HG02938 (cell line): ENCODE data around the gene NACAD.

ENCODE experiments used
- ATAC-seq: cut with Tn5 transposase; IDR thresholded peaks from one replicate; pipeline ENCODE4 v1.9.1; 2021; ENCODE audit warnings: mild to moderate bottlenecking, moderate library complexity; ENCODE audit not compliant: unreplicated experiment

The NACAD gene

GRCh38 chr7:45098983-45099839, 10.4 kb upstream of the NACAD start:
- ATAC-seq = no peak

GRCh38 chr7:45092931-45093235, 4.1 kb upstream of the NACAD start:
- no peak for ATAC-seq

GRCh38 chr7:45092100-45092930, 3.5 kb upstream of the NACAD start:
- ATAC-seq = no peak

- no peak for ATAC-seq
Measured at GRCh38 chr7:45089341-45089891, 647 bp upstream of the NACAD start.

- no peak for ATAC-seq
Measured at GRCh38 chr7:45088146-45088701, 545 bp downstream of the NACAD start.

GRCh38 chr7:45087301-45088145, 1.2 kb downstream of the NACAD start:
- ATAC-seq = no peak

GRCh38 chr7:45086331-45087065, 2.3 kb downstream of the NACAD start:
- ATAC-seq = no peak

GRCh38 chr7:45085619-45086200, 3.1 kb downstream of the NACAD start:
- ATAC-seq = no peak

GRCh38 chr7:45084901-45085618, 3.7 kb downstream of the NACAD start:
- no peak for ATAC-seq

GRCh38 chr7:45084336-45084735, 4.4 kb downstream of the NACAD start:
- no peak for ATAC-seq

- no peak for ATAC-seq
Measured at GRCh38 chr7:45082831-45083331, 5.9 kb downstream of the NACAD start.

- no peak for ATAC-seq
Measured at GRCh38 chr7:45082031-45082830, 6.5 kb downstream of the NACAD start.

- ATAC-seq = no peak
Measured at GRCh38 chr7:45081670-45081974, 7.1 kb downstream of the NACAD start.

- no peak for ATAC-seq
Measured at GRCh38 chr7:45080958-45081669, 7.7 kb downstream of the NACAD start.

- ATAC-seq = no peak
Measured at GRCh38 chr7:45080265-45080957, 8.4 kb downstream of the NACAD start.

- ATAC-seq = no peak
Measured at GRCh38 chr7:45078125-45078681, 10.6 kb downstream of the NACAD start.

GRCh38 chr7:45077579-45077978, 11.2 kb downstream of the NACAD start:
- ATAC-seq = no peak
